Activated CD4-positive, alpha-beta T cell treated with anti-CD3 and anti-CD28 coated beads, Interleukin-2, amount 50 U/mL, for 24 hours (primary cell): ENCODE data around the gene PRICKLE4.

ENCODE experiments used
- DNase-seq, 2 donors: peaks; one replicate each; pipeline ENCODE4 v3.0.0-alpha.2; 2020; ENCODE audit warnings: low read depth in 1 of 2, low spot score in 1 of 2

PRICKLE4 gene

GRCh38 chr6:41836022-41836659 lies 55.6 kb downstream of the PRICKLE4 start:
- no peak for DNase-seq

- no peak for DNase-seq
Measured at GRCh38 chr6:41836660-41837052, 56.1 kb downstream of the PRICKLE4 start.
